KMS-11 (cell line): Measurements from ENCODE around the gene SPDL1.

Experiments
- H2AFZ ChIP-seq: fragments of 200-600 bp; sonication (generic); 2 replicates; pipeline ENCODE4 v1.6.1; 2016; ENCODE audit warnings: antibody characterized with exemption, mixed run types, low read depth
- H3K27ac ChIP-seq: fragments of 200-600 bp; sonication (generic); 2 replicates; pipeline ENCODE4 v1.6.1; 2016; ENCODE audit warnings: mild to moderate bottlenecking, mixed run types
- H3K27me3 ChIP-seq: fragments of 200-600 bp; sonication (generic); 2 replicates; pipeline ENCODE4 v1.6.1; 2017; ENCODE audit warnings: mild to moderate bottlenecking, low read depth, mixed run types, moderate library complexity; ENCODE audit not compliant: insufficient read depth
- H3K36me3 ChIP-seq: fragments of 200-600 bp; sonication (generic); 2 replicates; pipeline ENCODE4 v1.6.1; 2017; ENCODE audit warnings: mild to moderate bottlenecking, mixed run types; ENCODE audit not compliant: insufficient read depth
- H3K4me1 ChIP-seq: fragments of 200-600 bp; sonication (generic); 2 replicates; pipeline ENCODE4 v1.6.1; 2016; ENCODE audit warnings: mild to moderate bottlenecking, low read depth, mixed run types; ENCODE audit not compliant: poor library complexity, severe bottlenecking
- H3K4me2 ChIP-seq: fragments of 200-600 bp; sonication (generic); 2 replicates; pipeline ENCODE4 v1.7.0; 2016; ENCODE audit warnings: mild to moderate bottlenecking, mixed run types
- H3K4me3 ChIP-seq: fragments of 200-600 bp; sonication (generic); IDR thresholded peaks from 2 replicates; pipeline ENCODE4 v1.6.1; 2017; ENCODE audit warnings: low read depth, low read length, mixed read lengths; ENCODE audit not compliant: insufficient read depth
- H3K79me2 ChIP-seq: fragments of 200-600 bp; sonication (generic); 2 replicates; pipeline ENCODE4 v1.6.1; 2016; ENCODE audit warnings: low read depth, mixed run types; ENCODE audit not compliant: insufficient read depth
- H3K9ac ChIP-seq: fragments of 200-600 bp; sonication (generic); 2 replicates; pipeline ENCODE4 v1.6.1; 2016; ENCODE audit warnings: mild to moderate bottlenecking, mixed run types
- H4K20me1 ChIP-seq: fragments of 200-600 bp; sonication (generic); 2 replicates; pipeline ENCODE4 v1.6.1; 2016; ENCODE audit warnings: mild to moderate bottlenecking, mixed run types; ENCODE audit not compliant: insufficient read depth
- TF ChIP-seq, protein P1 (sequence below): fragments of 200-600 bp; sonication (generic); conservative IDR thresholded peaks from 2 replicates; pipeline ENCODE4 v1.6.1; 2017; ENCODE audit warnings: low read depth, mild to moderate bottlenecking, antibody characterized with exemption, low read length, moderate library complexity, mixed read lengths

SPDL1 gene

DNA sequence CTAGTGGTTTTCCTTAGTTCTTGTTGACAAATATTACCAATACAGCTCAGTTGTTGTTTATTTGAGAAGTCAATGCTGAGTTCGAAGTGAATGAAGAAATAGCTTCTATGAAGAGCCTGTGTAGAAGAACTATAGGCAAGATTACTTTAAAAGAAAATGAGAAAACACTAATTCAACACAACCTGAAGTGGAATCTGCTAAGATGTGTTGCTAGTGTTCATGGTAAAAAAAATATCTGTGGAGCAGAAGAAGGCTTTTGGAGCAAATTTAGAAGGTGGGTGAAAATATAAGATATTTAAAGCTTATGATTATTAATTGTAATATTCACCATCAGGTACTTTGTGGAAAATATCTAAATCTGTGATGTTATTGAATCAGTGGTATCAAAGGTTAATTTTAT is 51.0 kb downstream of the SPDL1 start:
- H3K79me2 ChIP-seq = no peaks in the 10 kb centered on the region
- H3K9ac ChIP-seq = no peak overlapping the region

DNA sequence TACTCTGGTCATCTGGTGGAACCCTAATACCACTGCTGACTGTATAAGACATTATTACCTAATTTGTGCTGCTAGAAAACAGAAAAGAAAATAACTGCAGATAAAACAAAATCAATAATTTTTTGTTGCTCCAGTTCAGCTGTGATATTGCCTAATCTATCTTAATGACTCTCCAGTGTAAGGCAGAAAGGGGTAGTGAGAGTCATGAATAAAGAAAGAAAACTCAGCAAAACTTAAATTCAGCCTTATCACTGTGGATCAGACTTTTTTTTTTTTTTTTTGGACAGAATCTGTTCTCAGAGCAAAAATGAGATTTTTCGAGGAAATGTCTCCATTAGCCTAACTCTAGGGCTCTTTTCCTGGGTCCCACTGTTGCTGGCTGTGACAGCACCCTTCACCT is 52.4 kb downstream of the SPDL1 start:
- TF ChIP-seq, protein P1, sequence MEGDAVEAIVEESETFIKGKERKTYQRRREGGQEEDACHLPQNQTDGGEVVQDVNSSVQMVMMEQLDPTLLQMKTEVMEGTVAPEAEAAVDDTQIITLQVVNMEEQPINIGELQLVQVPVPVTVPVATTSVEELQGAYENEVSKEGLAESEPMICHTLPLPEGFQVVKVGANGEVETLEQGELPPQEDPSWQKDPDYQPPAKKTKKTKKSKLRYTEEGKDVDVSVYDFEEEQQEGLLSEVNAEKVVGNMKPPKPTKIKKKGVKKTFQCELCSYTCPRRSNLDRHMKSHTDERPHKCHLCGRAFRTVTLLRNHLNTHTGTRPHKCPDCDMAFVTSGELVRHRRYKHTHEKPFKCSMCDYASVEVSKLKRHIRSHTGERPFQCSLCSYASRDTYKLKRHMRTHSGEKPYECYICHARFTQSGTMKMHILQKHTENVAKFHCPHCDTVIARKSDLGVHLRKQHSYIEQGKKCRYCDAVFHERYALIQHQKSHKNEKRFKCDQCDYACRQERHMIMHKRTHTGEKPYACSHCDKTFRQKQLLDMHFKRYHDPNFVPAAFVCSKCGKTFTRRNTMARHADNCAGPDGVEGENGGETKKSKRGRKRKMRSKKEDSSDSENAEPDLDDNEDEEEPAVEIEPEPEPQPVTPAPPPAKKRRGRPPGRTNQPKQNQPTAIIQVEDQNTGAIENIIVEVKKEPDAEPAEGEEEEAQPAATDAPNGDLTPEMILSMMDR = no peak
- H3K79me2 ChIP-seq = no peaks in the 10 kb centered on the region
- H3K36me3 ChIP-seq = no peaks in the 10 kb centered on the region
- H3K4me3 ChIP-seq = no peak overlapping the region
- no peaks in the 10 kb centered on the region for H3K27me3 ChIP-seq
- no peak overlapping the region for H3K27ac ChIP-seq
- H3K9ac ChIP-seq = no peak overlapping the region
- H3K4me2 ChIP-seq = no peak overlapping the region
- H3K4me1 ChIP-seq = no peaks in the 10 kb centered on the region
- H2AFZ ChIP-seq = no peak overlapping the region
- H4K20me1 ChIP-seq = no peaks in the 10 kb centered on the region

More for the DNA sequence above, 51.0 kb downstream of the SPDL1 start:
- TF ChIP-seq, protein P1 = no peak
- no peaks in the 10 kb centered on the region for H3K4me1 ChIP-seq
- H3K27ac ChIP-seq = no peak overlapping the region
- no peak overlapping the region for H3K4me3 ChIP-seq
- H3K4me2 ChIP-seq = no peak overlapping the region
- no peak overlapping the region for H2AFZ ChIP-seq
- H3K36me3 ChIP-seq = no peaks in the 10 kb centered on the region
- no peaks in the 10 kb centered on the region for H3K27me3 ChIP-seq
- H4K20me1 ChIP-seq = no peaks in the 10 kb centered on the region

DNA sequence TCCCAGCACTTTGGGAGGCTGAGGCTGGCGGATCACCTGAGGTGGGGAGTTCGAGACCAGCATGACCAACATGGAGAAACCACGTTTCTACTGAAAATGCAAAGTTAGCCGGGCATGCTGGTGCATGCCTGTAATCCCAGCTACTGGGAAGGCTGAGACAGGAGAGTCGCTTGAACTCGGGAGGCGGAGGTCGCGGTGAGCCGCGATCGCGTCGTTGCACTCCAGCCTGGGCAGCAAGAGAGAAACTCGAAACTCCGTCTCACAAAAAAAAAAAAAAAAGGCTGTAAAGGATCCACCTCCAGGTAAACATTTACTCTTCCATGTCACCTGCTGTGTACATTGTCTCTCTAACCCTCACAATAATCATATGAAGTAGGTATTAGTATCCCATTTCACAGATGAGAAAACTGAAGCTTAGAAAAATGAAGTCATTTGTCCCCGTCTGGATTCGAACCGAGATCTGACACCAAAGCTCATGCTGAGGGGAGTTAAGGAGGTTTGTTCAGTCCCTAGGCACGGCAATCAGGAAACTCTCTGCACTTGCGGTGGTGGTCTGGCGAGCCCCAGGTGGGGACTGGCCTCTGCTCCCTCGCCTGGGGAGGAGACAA is 53.0 kb downstream of the SPDL1 start:
- Histone ChIP-seq H3K36me3 (no peaks in the 10 kb centered on the region), H2AFZ (peak overlapping the region; percentile 59), H3K27ac (peak overlapping the region; percentile 38; the same call in 1 of the 2 replicates), H3K79me2 (no peaks in the 10 kb centered on the region), H3K4me3 (no peak overlapping the region), H3K27me3 (no peaks in the 10 kb centered on the region), H4K20me1 (no peaks in the 10 kb centered on the region), H3K4me2 (no peak overlapping the region), H3K9ac (peak overlapping the region; percentile 42; the same call in 1 of the 2 replicates), H3K4me1 (no peaks in the 10 kb centered on the region)
- TF ChIP-seq, protein P1 = no peak

DNA sequence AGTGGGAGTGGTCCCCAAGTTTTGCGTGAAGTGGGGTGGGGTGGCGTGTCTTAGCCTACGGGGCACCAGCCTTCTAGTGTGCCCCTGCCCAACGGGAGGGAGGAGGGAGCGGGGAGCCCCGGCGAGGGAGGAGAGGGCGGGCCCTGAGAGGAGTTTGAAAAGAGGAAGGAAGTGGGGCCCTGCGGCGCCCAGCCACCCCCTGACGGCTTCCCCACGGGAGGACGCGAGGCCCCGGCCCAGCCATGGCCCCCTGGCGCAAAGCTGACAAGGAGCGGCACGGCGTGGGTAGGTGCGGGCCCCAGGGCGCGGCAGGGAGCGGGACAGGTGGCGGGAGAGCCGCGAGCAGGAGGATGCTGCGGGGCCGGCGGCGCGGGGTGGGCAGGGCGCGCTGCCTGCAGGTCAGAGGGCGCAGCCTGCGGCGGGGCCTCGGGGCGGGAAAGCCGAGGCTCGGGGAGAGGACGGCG is 53.5 kb downstream of the SPDL1 start, which contains the start of gene DOCK2:
Gene DOCK2, plus strand, starts transcription at position 191 of the 464 bp plus-strand sequence. Its CDS starts 52 bp downstream, at position 243.
- Histone ChIP-seq H3K36me3 (no peaks in the 10 kb centered on the region), H3K27ac (peak within 1 kb of the TSS; percentile 38), H2AFZ (peak within 1 kb of the TSS; percentile 59), H3K4me1 (no peaks in the 10 kb centered on the region), H3K4me2 (no peak within 1 kb of the TSS; the same call in 1 of the 2 replicates), H3K79me2 (no peaks in the 10 kb centered on the region), H3K9ac (peak within 1 kb of the TSS; percentile 42; the same call in 1 of the 2 replicates), H4K20me1 (no peaks in the 10 kb centered on the region), H3K27me3 (no peaks in the 10 kb centered on the region), H3K4me3 (no peak within 1 kb of the TSS)
- TF ChIP-seq, protein P1 = no peak
